Panc1 (cell line): ENCODE measurements around the gene NOLC1. TPM values are rescaled to one million over a fixed set of nuclear protein-coding genes. Genes with fewer than 3 reads are reported as not detected.
A peak's percentile ranks its signal among the peaks of the same experiment; 100 is the strongest.

Experiments used
- ATAC-seq: fragments of 200-7000 bp; cut with Tn5 transposase; 2 replicates; pipeline ENCODE4 v1.9.1; 2020; ENCODE audit warnings: mild to moderate bottlenecking, moderate library complexity
- BruUV-seq: library from RNA; stranded (reverse); fragments of 400-500 nt; replicated peaks from 2 replicates; lab custom pipeline; 2021; lab: Mats Ljungman, UMichigan
- CTCF ChIA-PET: fragments of 300-600 bp; sonication (Branson Sonifier 250); formaldehyde crosslinking; loops from one replicate; lab custom pipeline; 2022; ENCODE audit warnings: antibody characterized with exemption; lab: Charles Lee
- POLR2A ChIA-PET: fragments of 300-600 bp; sonication (Branson Sonifier 250); formaldehyde crosslinking; loops from one replicate; lab custom pipeline; 2022; ENCODE audit warnings: antibody characterized with exemption; lab: Charles Lee
- DNase-seq: peaks from one replicate; pipeline ENCODE4 v3.0.0-alpha.2; 2010; ENCODE audit warnings: low read depth, low spot score
- H3K27ac ChIP-seq: 2 replicates; pipeline ENCODE4 v1.5.1; 2011; ENCODE audit warnings: mild to moderate bottlenecking, low read length, inconsistent platforms
- H3K27me3 ChIP-seq: fragments of 200-500 bp; sonication (Bioruptor generic); 2 replicates; pipeline ENCODE4 v1.6.0; 2014; ENCODE audit warnings: low read length, inconsistent platforms; ENCODE audit not compliant: control insufficient read depth, insufficient read depth
- H3K36me3 ChIP-seq: fragments of 200-500 bp; sonication (Bioruptor generic); 2 replicates; pipeline ENCODE4 v1.5.1; 2014; ENCODE audit warnings: inconsistent platforms, mild to moderate bottlenecking, low read length, moderate library complexity; ENCODE audit not compliant: control insufficient read depth, insufficient read depth
- H3K4me1 ChIP-seq: 2 replicates; pipeline ENCODE4 v1.5.1; 2011; ENCODE audit warnings: inconsistent platforms, mild to moderate bottlenecking, low read length, moderate library complexity; ENCODE audit not compliant: control insufficient read depth, insufficient read depth
- H3K4me3 ChIP-seq, 2 experiments: 2 replicates each; pipeline ENCODE4 v1.5.1; 2011 to 2012; ENCODE audit warnings: low read depth in 2 of 2, low read length in 2 of 2, mild to moderate bottlenecking in 2 of 2, inconsistent platforms in 1 of 2, moderate library complexity in 1 of 2
- H3K9me3 ChIP-seq: fragments of 200-500 bp; sonication (Bioruptor generic); 2 replicates; pipeline ENCODE4 v1.5.1; 2014; ENCODE audit warnings: low read depth, mild to moderate bottlenecking, inconsistent platforms, low read length, moderate library complexity; ENCODE audit not compliant: control insufficient read depth, insufficient read depth
- CTCF ChIP-seq: fragments of 450-650 bp; IDR thresholded peaks from 2 replicates; pipeline ENCODE4 v1.5.1; 2017; ENCODE audit warnings: mild to moderate bottlenecking
- POLR2AphosphoS5 ChIP-seq: IDR thresholded peaks from 2 replicates; pipeline ENCODE4 v1.6.1; 2012; ENCODE audit warnings: mild to moderate bottlenecking, low read depth, low read length, moderate library complexity
- REST ChIP-seq, 2 experiments: IDR thresholded peaks; 2 replicates each; pipeline ENCODE4 v1.6.1; 2011 to 2012; ENCODE audit warnings: low read depth in 2 of 2, control low read depth in 1 of 2, low read length in 1 of 2, mild to moderate bottlenecking in 1 of 2, moderate library complexity in 1 of 2; ENCODE audit not compliant: insufficient read depth in 1 of 2
- SIN3A ChIP-seq: IDR thresholded peaks from 2 replicates; pipeline ENCODE4 v1.6.1; 2012; ENCODE audit warnings: low read depth, mild to moderate bottlenecking, low read length, moderate library complexity, borderline replicate concordance; ENCODE audit not compliant: insufficient read depth
- TCF7L2 ChIP-seq: IDR thresholded peaks from 2 replicates; pipeline ENCODE4 v1.6.1; 2011; ENCODE audit warnings: mild to moderate bottlenecking, low read depth, low read length, inconsistent platforms
- in situ Hi-C: cut with HindIII; loops from 2 replicates; pipeline ENCODE4 v1.10.0; 2016; ENCODE audit warnings: low sequenced_read_pairs, low pct_unique_long_range_greater_than_20kb
- intact Hi-C: fragments of 100-400 bp; cut with micrococcal nuclease; formaldehyde crosslinking; loops from one replicate; pipeline ENCODE4 v1.10.0; 2022; ENCODE audit not compliant: unreplicated experiment
- total RNA-seq: library from RNA; stranded (reverse); gene quantifications from one replicate; pipeline ENCODE4 v1.2.1, GENCODE V29; 2021; ENCODE audit not compliant: unreplicated experiment

The NOLC1 gene
- total RNA-seq, 1 experiment from 2014 or later: 182 TPM

- Histone ChIP-seq H3K4me3 (peak overlapping the region in 1 of 2 experiments; percentile 23; a peak in 1 of 4 replicates), H3K36me3 (peaks cover 26% of the 10 kb centered on the region), H3K27ac (peak overlapping the region; percentile 39; the same call in 1 of the 2 replicates), H3K27me3 (no peaks in the 10 kb centered on the region), H3K4me1 (peaks cover 32% of the 10 kb centered on the region), H3K9me3 (no peaks in the 10 kb centered on the region)
- ChIA-PET POLR2A (no interaction called here), CTCF (no interaction called here)
- intact Hi-C loops: no loop called here
- DNase-seq (no peak), ATAC-seq (no peak)
- BruUV-seq: no TSS peak
- TF ChIP-seq POLR2AphosphoS5 (no peak), TCF7L2 (no peak), SIN3A (no peak), CTCF (no peak), REST (IDR thresholded peaks at IDR 0.05; ENCODE audit: insufficient read depth in 1 of 2, low read depth in 2 of 2, low read length in 1 of 2) (no peak)
- in situ Hi-C loops: no loop called here
These were observed 16.1 kb upstream of the NOLC1 start for GRCh38 chr10:102135956-102136526.

GRCh38 chr10:102139281-102140110 is 12.7 kb upstream of the NOLC1 start:
- Histone ChIP-seq H3K27me3 (no peaks in the 10 kb centered on the region), H3K9me3 (no peaks in the 10 kb centered on the region), H3K27ac (no peak overlapping the region), H3K36me3 (peaks cover 27% of the 10 kb centered on the region), H3K4me3 (no peak overlapping the region), H3K4me1 (peaks cover 23% of the 10 kb centered on the region)
- ChIA-PET CTCF (interaction anchor here (0.5 kb wide), 2 partner anchors 41 to 1399 kb away, joined by 3 to 5 read pairs; no protein-coding TSS in a partner anchor), POLR2A (no interaction called here)
- intact Hi-C loops (no loop called here), in situ Hi-C loops (no loop called here)
- no peak for TF ChIP-seq TCF7L2
- DNase-seq (no peak), ATAC-seq (no peak)
- no TSS peak for BruUV-seq

DNA sequence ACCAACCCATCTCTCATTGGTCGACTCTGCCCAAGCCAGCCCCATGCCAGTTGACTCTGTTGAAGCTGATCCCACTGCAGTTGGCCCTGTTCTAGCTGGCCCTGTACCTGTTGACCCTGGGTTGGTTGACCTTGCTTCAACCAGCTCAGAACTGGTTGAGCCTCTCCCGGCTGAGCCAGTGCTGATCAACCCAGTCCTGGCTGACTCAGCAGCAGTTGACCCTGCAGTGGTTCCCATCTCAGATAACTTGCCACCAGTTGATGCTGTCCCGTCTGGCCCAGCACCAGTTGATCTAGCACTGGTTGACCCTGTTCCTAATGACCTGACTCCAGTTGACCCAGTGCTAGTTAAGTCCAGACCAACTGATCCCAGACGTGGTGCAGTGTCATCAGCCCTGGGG is 12.0 kb upstream of the NOLC1 start:
- no TSS peak for BruUV-seq

More for the DNA sequence above, 12.0 kb upstream of the NOLC1 start:
- Histone ChIP-seq H3K9me3 (no peaks in the 10 kb centered on the region), H3K27ac (no peak overlapping the region), H3K36me3 (peaks cover 29% of the 10 kb centered on the region), H3K4me1 (peaks cover 16% of the 10 kb centered on the region), H3K4me3 (no peak overlapping the region), H3K27me3 (no peaks in the 10 kb centered on the region)
- TF ChIP-seq TCF7L2: no peak
- TF ChIP-seq SIN3A: no peak
- TF ChIP-seq CTCF: no peak
- CTCF ChIA-PET: interaction anchor here (0.5 kb wide), 1 partner anchor 1398 kb away, joined by 3 read pairs; no protein-coding TSS in a partner anchor
- ATAC-seq: no peak
- POLR2A ChIA-PET: no interaction called here
- intact Hi-C loops (no loop called here), in situ Hi-C loops (no loop called here)
- DNase-seq: no peak
